A549 (cell line): Measurements from ENCODE around the gene FAM107B.
"Not testable (repeated sequence)": the region's sequence is repeated elsewhere in the genome, so short reads cannot be mapped to it uniquely, and the experiment has no call there.

Source experiments
- HOXA7 ChIP-seq: fragments of 250-450 bp; sonication (Bioruptor Pico); IDR thresholded peaks from 2 replicates; pipeline ENCODE4 v1.5.0; 2020; ENCODE audit warnings: mild to moderate bottlenecking, moderate library complexity
- MAFK ChIP-seq: fragments of 450-650 bp; IDR thresholded peaks from 2 replicates; pipeline ENCODE4 v1.6.1; 2014; ENCODE audit not compliant: partially characterized antibody
- NR3C1 ChIP-seq: fragments of >200 bp; sonication (Bioruptor Twin); formaldehyde crosslinking; IDR thresholded peaks from 3 replicates; pipeline ENCODE4 v1.6.1; 2017
- POLR2A ChIP-seq: IDR thresholded peaks from 2 replicates; pipeline ENCODE4 v1.6.1; 2012; ENCODE audit warnings: mild to moderate bottlenecking, low read length
- ZSCAN20 ChIP-seq: fragments of 250-450 bp; sonication (Bioruptor Pico); IDR thresholded peaks from 2 replicates; pipeline ENCODE4 v1.8.0; 2022; ENCODE audit warnings: mild to moderate bottlenecking, moderate library complexity

DNA sequence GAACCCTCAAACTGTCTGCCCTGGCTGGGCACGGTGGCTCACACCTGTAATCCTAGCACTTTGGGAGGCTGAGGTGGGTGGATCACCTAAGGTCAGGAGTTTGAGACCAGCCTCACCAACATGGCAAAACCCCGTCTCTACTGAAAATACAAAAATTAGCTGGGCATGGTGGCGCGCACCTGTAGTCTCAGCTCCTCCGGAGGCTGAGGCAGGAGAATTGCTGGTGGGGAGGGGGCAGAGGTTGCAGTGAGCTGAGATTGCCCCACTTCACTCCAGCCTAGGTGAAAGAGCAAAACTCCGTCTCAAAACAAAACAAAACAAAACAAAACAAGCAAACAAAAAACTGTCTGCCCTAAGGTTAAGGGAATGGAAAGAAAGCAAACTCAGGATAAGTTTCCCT lies 115.6 kb downstream of the FAM107B start:
- not testable (repeated sequence) for TF ChIP-seq POLR2A; MAFK; HOXA7 (CRISPR knock-in tag); NR3C1; ZSCAN20
